ENCODE results near the gene DUSP5.

GRCh38 chr10:110457851-110458250 is 39.9 kb upstream of the DUSP5 start:
- TF ChIP-seq TEAD4 (IDR thresholded peaks at IDR 0.05), result no peak
- TF ChIP-seq EGR1 (IDR thresholded peaks at IDR 0.05), result no peak
- TF ChIP-seq CREB1 (IDR thresholded peaks at IDR 0.05; ENCODE audit: low read depth), result no peak
- TF ChIP-seq CEBPB (IDR thresholded peaks at IDR 0.05), result no peak
- TF ChIP-seq TCF12 (IDR thresholded peaks at IDR 0.05; ENCODE audit: low read depth), result no peak
- no peak for TF ChIP-seq EP300 (IDR thresholded peaks at IDR 0.05; ENCODE audit: borderline replicate concordance)
- TF ChIP-seq USF1 (IDR thresholded peaks at IDR 0.05), result no peak
- TF ChIP-seq MAX (IDR thresholded peaks at IDR 0.05), result no peak

All from Ishikawa (cell line).